Muscle layer of duodenum (tissue), 2 donors: ENCODE measurements around the gene PARK7.

ENCODE experiments used
- H3K27ac ChIP-seq: one replicate; pipeline ENCODE4 v1.7.0; 2013; ENCODE audit warnings: mild to moderate bottlenecking, low read length
- H3K27me3 ChIP-seq: one replicate; pipeline ENCODE4 v1.7.0; 2013; ENCODE audit warnings: low read depth, mild to moderate bottlenecking, control low read depth, low read length
- H3K36me3 ChIP-seq, 2 donors: one replicate each; pipeline ENCODE4 v1.7.0; 2013; ENCODE audit warnings: low read length in 2 of 2, control low read depth in 1 of 2, mild to moderate bottlenecking in 1 of 2; ENCODE audit not compliant: insufficient read depth in 2 of 2, control insufficient read depth in 1 of 2
- H3K4me1 ChIP-seq, 2 donors: one replicate each; pipeline ENCODE4 v1.7.0; 2013; ENCODE audit warnings: low read length in 2 of 2, mild to moderate bottlenecking in 2 of 2, control low read depth in 1 of 2, moderate library complexity in 1 of 2; ENCODE audit not compliant: insufficient read depth in 2 of 2, control insufficient read depth in 1 of 2
- H3K4me3 ChIP-seq, 2 donors: one replicate each; pipeline ENCODE4 v1.7.0; 2013; ENCODE audit warnings: low read length in 2 of 2, low read depth in 1 of 2, mild to moderate bottlenecking in 1 of 2
- H3K9me3 ChIP-seq, 2 donors: one replicate each; pipeline ENCODE4 v1.7.0; 2013; ENCODE audit warnings: low read length in 2 of 2, control low read depth in 1 of 2, mild to moderate bottlenecking in 1 of 2; ENCODE audit not compliant: control insufficient read depth in 1 of 2
- donor health status: healthy.

PARK7 gene

GRCh38 chr1:8003438-8004112 is 42.1 kb downstream of the PARK7 start:
- no peaks in the 10 kb centered on the region for H3K36me3 ChIP-seq
- H3K27me3 ChIP-seq, result no peaks in the 10 kb centered on the region
- no peak overlapping the region for H3K27ac ChIP-seq
- peaks cover 5 to 11% of the 10 kb centered on the region in 2 donors for H3K4me1 ChIP-seq
- H3K9me3 ChIP-seq, result no peaks in the 10 kb centered on the region
- H3K4me3 ChIP-seq, result no peak overlapping the region

- peak overlapping the region in 1 of 2 donors; percentile 14 for H3K4me3 ChIP-seq
- peak overlapping the region; percentile 24 for H3K27ac ChIP-seq
- H3K9me3 ChIP-seq, result no peaks in the 10 kb centered on the region
- peaks cover 0 to under 1% of the 10 kb centered on the region in 2 donors for H3K36me3 ChIP-seq
- H3K4me1 ChIP-seq, result peaks cover 5 to 11% of the 10 kb centered on the region in 2 donors
- H3K27me3 ChIP-seq, result no peaks in the 10 kb centered on the region
Observed at GRCh38 chr1:8004113-8004802, 42.7 kb downstream of the PARK7 start.

GRCh38 chr1:8004803-8005573 is 43.5 kb downstream of the PARK7 start:
- peak overlapping the region in 1 of 2 donors; percentile 14 for H3K4me3 ChIP-seq
- H3K27me3 ChIP-seq, result no peaks in the 10 kb centered on the region
- peaks cover 0 to 8% of the 10 kb centered on the region in 2 donors for H3K36me3 ChIP-seq
- H3K27ac ChIP-seq, result peak overlapping the region; percentile 24
- H3K9me3 ChIP-seq, result no peaks in the 10 kb centered on the region
- H3K4me1 ChIP-seq, result peaks cover 5 to 11% of the 10 kb centered on the region in 2 donors

- no peak overlapping the region for H3K27ac ChIP-seq
- no peaks in the 10 kb centered on the region for H3K27me3 ChIP-seq
- peaks cover 5 to 11% of the 10 kb centered on the region in 2 donors for H3K4me1 ChIP-seq
- H3K4me3 ChIP-seq, result no peak overlapping the region
- H3K36me3 ChIP-seq, result peaks cover 6 to 14% of the 10 kb centered on the region in 2 donors
- H3K9me3 ChIP-seq, result no peaks in the 10 kb centered on the region
Observed at GRCh38 chr1:8006037-8006963, 44.8 kb downstream of the PARK7 start.

GRCh38 chr1:8009043-8010002 is 47.8 kb downstream of the PARK7 start:
- Histone ChIP-seq H3K4me3 (no peak overlapping the region), H3K4me1 (peaks cover 5 to 10% of the 10 kb centered on the region in 2 donors), H3K9me3 (no peaks in the 10 kb centered on the region), H3K36me3 (peaks cover 24 to 37% of the 10 kb centered on the region in 2 donors), H3K27ac (no peak overlapping the region), H3K27me3 (no peaks in the 10 kb centered on the region)

GRCh38 chr1:8010080-8010664 is 48.7 kb downstream of the PARK7 start:
- peaks cover 27 to 45% of the 10 kb centered on the region in 2 donors for H3K36me3 ChIP-seq
- H3K27me3 ChIP-seq, result no peaks in the 10 kb centered on the region
- peaks cover under 1 to 16% of the 10 kb centered on the region in 2 donors for H3K4me1 ChIP-seq
- no peaks in the 10 kb centered on the region for H3K9me3 ChIP-seq
- no peak overlapping the region for H3K27ac ChIP-seq
- H3K4me3 ChIP-seq, result no peak overlapping the region

- H3K4me3 ChIP-seq, result no peak overlapping the region
- no peaks in the 10 kb centered on the region for H3K27me3 ChIP-seq
- H3K27ac ChIP-seq, result no peak overlapping the region
- peaks cover 27 to 48% of the 10 kb centered on the region in 2 donors for H3K36me3 ChIP-seq
- no peaks in the 10 kb centered on the region for H3K9me3 ChIP-seq
- peaks cover 9 to 20% of the 10 kb centered on the region in 2 donors for H3K4me1 ChIP-seq
Observed at GRCh38 chr1:8011016-8011415, 49.5 kb downstream of the PARK7 start.

- H3K36me3 ChIP-seq, result peaks cover 27 to 48% of the 10 kb centered on the region in 2 donors
- H3K4me1 ChIP-seq, result peaks cover 9 to 31% of the 10 kb centered on the region in 2 donors
- H3K4me3 ChIP-seq, result no peak overlapping the region
- H3K9me3 ChIP-seq, result no peaks in the 10 kb centered on the region
- no peaks in the 10 kb centered on the region for H3K27me3 ChIP-seq
- H3K27ac ChIP-seq, result no peak overlapping the region
Observed at GRCh38 chr1:8011923-8012858, 50.7 kb downstream of the PARK7 start.

- H3K4me1 ChIP-seq, result peaks cover 12 to 36% of the 10 kb centered on the region in 2 donors
- H3K36me3 ChIP-seq, result peaks cover 27 to 48% of the 10 kb centered on the region in 2 donors
Observed at GRCh38 chr1:8012955-8013354, 51.4 kb downstream of the PARK7 start.

More at GRCh38 chr1:8012955-8013354, 51.4 kb downstream of the PARK7 start:
- Histone ChIP-seq H3K9me3 (no peaks in the 10 kb centered on the region), H3K4me3 (no peak overlapping the region), H3K27ac (no peak overlapping the region), H3K27me3 (no peaks in the 10 kb centered on the region)
